ENCODE measurements around the gene FOXO3. TPM values are rescaled to one million over a fixed set of nuclear protein-coding genes. Genes with fewer than 3 reads are reported as not detected.

Gene FOXO3
- total RNA-seq, 1 experiment from 2014 or later = 22.1 TPM

- Mint-ChIP-seq H3K4me1 (peaks cover 11 to 14% of the 10 kb centered on the region in 2 experiments), H3K27ac (peak overlapping the region in 2 of 3 experiments; percentile 49 to 78; a peak in 3 of 7 replicates), H3K9me3 (no peaks in the 10 kb centered on the region), H3K4me3 (no peak overlapping the region), H3K36me3 (ENCODE audit: insufficient read depth in 1 of 3, low read depth in 3 of 3) (0 out of 7 replicates have a peak, but pooled peaks cover 0 to 2% (median 0%) of the 10 kb centered on the region in 3 experiments), H3K27me3 (ENCODE audit: low read depth) (no peaks in the 10 kb centered on the region; the same call in 1 of the 2 replicates)
- no peak overlapping the region for H2AK5ac ChIP-seq (ENCODE audit: insufficient read length, low read length)
- no peak for DNase-seq
- H2BK12ac ChIP-seq (ENCODE audit: insufficient read length, low read depth, low read length) = no peak overlapping the region
- WGBS (ENCODE audit: extremely low coverage, insufficient read length, low lambda C conversion rate) = no CpG with 5 or more reads among the region's 5 CpGs
- no peak overlapping the region for H2BK5ac ChIP-seq (ENCODE audit: insufficient read length, low read length)
- no peak overlapping the region for H3K4ac ChIP-seq (ENCODE audit: low read depth, low read length)
- no peak overlapping the region for H4K8ac ChIP-seq (replicated peaks; ENCODE audit: insufficient read length, low read depth, low read length)
- H3K9me3 ChIP-seq (ENCODE audit: control insufficient read depth, low read depth, low read length) = no peaks in the 10 kb centered on the region
- H3K27ac ChIP-seq (ENCODE audit: insufficient read length, low read depth, low read length) = no peak overlapping the region
- no peak overlapping the region for H3K56ac ChIP-seq (ENCODE audit: insufficient read length, low read depth, low read length)
- H3K9ac ChIP-seq (ENCODE audit: extremely low read depth, insufficient read length, low read length) = no peak overlapping the region
- H3K79me2 ChIP-seq (ENCODE audit: insufficient read depth, low read length) = no peaks in the 10 kb centered on the region
- H3T11ph ChIP-seq (ENCODE audit: low read length) = no peak overlapping the region
- H2BK20ac ChIP-seq (ENCODE audit: low read depth, low read length, poor library complexity, severe bottlenecking) = no peak overlapping the region
- no peak overlapping the region for H4K5ac ChIP-seq (ENCODE audit: insufficient read length, low read depth, low read length)
- H4K91ac ChIP-seq (ENCODE audit: insufficient read length, low read depth, low read length) = no peak overlapping the region
- H2BK15ac ChIP-seq (ENCODE audit: low read depth, low read length) = no peak overlapping the region
- H3K4me2 ChIP-seq (ENCODE audit: insufficient read depth, insufficient read length, low read length) = no peak overlapping the region
- H3K79me1 ChIP-seq (ENCODE audit: insufficient read depth, low read depth, low read length, poor library complexity, severe bottlenecking) = no peaks in the 10 kb centered on the region
- H2BK120ac ChIP-seq (ENCODE audit: low read depth, low read length, poor library complexity, severe bottlenecking) = no peak overlapping the region
- H3K14ac ChIP-seq (ENCODE audit: insufficient read depth, low read length) = no peak overlapping the region
- no peak overlapping the region for H3K23ac ChIP-seq (ENCODE audit: insufficient read length, low read depth, low read length)
- H3K18ac ChIP-seq (ENCODE audit: insufficient read length, low read depth, low read length) = no peak overlapping the region
- no peaks in the 10 kb centered on the region for H3K23me2 ChIP-seq (ENCODE audit: insufficient read length, low read depth, low read length, poor library complexity, severe bottlenecking)
- no peak overlapping the region for H2AFZ ChIP-seq (ENCODE audit: low read length)
- H3K4me1 ChIP-seq (ENCODE audit: insufficient read depth, low read length) = no peaks in the 10 kb centered on the region
- H3K27me3 ChIP-seq (ENCODE audit: insufficient read depth, low read length) = no peaks in the 10 kb centered on the region
- H4K20me1 ChIP-seq (ENCODE audit: control insufficient read depth, insufficient read depth, insufficient read length) = no peaks in the 10 kb centered on the region
- no peak for TF ChIP-seq CTCF (conservative IDR thresholded peaks at IDR 0.05)
Measured at GRCh38 chr6:108524528-108525248, 36.0 kb upstream of the FOXO3 start.
